CD4-positive, alpha-beta T cell treated with Interleukin-10 for 1 hour (primary cell): ENCODE data around the gene ABI3.
"Not testable (repeated sequence)": the region's sequence is repeated elsewhere in the genome, so short reads cannot be mapped to it uniquely, and the experiment has no call there.

ENCODE experiments used
- DNase-seq: peaks from one replicate; pipeline ENCODE4 v3.0.0-alpha.2; 2020

The ABI3 gene

GRCh38 chr17:49254066-49254465 lies 43.6 kb downstream of the ABI3 start:
- no peak for DNase-seq

DNA sequence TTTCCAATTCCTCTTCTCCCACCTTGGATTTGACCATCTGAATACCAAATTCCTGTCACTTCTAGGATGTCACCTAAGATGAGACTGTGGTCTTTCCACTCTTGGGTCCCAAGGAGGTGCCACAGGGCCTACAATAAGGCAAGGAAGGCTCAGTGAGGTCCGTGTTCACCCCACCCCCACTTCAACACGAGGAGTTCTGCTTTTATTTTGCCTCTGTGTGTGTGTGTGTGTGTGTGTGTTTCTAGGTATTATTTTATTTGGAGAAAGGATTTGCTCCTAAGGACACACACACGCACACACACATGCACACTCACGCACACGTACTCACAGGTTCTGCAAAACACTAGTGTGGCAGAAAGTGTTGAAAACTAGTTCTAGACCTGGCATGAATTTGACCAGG lies 44.6 kb downstream of the ABI3 start:
- no peak for DNase-seq

- DNase-seq: no peak
Observed at GRCh38 chr17:49258394-49258793, 47.9 kb downstream of the ABI3 start.

DNA sequence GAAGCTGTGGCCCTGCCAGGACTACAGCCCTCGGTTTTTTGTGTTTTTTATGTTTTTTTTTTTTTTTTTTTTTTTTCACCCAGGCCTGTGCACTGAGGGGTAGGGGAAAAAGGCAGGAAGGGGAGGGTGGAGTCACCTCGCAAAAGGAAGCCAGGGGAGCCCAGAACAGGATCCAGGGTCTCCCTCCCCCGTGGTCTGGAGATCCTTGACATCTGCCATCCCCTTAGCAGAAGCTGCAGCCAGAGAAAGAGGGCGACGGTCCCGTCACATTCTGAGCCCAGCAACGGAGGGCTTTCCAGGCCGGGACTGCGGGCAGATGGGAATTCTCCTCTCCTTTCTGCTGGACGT lies 49.1 kb downstream of the ABI3 start:
- no peak for DNase-seq

DNA sequence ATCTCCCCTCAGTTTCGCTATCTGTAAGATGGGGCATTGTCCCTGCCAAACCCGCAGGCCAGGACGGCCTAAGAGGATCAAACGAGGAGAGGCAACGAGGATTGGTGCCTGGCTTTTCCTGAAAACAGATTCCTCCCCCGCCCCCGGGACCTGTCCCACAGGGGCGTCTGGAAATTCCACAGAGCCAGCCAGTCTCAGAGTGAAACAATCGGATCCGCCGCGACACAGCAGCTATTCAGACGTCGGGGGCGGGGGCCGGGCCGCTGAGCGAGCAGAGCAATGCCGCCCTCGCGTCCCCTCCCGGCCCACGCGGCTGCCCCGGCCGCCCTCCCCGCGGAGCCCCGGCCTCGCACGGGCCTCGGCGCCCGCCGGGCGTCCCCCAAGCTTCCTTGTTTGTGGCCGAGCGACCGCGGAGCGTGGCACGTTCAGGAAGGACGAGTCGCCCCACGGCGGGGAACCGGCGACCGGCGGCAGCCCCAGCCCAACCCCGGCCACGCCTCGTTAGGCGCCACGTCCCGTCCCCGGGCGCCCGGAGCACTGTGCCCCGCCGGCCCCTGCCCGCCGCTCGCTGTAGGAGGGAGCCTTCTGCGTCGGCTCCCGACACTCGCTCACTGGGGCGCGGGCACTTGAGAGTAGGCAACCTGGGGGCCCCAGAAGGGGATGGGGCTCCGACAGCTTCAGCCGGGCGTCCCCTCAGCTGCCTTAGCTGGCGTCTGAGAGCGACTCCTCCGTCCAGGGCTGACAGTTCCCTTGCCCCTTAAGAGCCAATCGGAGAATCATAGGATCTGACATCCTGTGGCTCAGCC lies 49.7 kb downstream of the ABI3 start:
- DNase-seq: peak; percentile 39

DNA sequence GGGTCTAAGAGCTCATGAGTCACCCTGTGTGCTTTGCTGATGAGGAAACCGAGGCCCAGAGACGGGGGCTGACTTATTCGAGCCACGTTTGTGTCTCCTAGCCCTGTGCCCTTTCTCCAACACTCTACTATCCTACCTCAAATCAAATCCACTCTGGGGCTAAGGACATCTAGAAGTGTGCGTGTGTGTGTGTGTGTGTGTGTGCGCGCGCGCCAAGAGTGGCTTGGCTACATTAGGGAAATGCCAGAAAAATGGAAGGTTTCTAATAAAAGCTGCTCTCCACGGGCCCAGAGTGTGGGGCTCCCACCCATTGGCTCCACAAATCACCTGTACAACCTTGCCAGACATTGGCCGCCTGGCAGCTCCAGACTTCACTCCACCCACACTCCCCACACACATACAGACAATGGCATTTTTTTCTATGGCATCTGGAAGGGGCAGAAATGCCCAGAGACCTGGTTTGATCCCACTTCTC lies 50.3 kb downstream of the ABI3 start:
- DNase-seq: no peak

- DNase-seq: not testable (repeated sequence)
Observed at GRCh38 chr17:49261540-49261939, 51.0 kb downstream of the ABI3 start.

DNA sequence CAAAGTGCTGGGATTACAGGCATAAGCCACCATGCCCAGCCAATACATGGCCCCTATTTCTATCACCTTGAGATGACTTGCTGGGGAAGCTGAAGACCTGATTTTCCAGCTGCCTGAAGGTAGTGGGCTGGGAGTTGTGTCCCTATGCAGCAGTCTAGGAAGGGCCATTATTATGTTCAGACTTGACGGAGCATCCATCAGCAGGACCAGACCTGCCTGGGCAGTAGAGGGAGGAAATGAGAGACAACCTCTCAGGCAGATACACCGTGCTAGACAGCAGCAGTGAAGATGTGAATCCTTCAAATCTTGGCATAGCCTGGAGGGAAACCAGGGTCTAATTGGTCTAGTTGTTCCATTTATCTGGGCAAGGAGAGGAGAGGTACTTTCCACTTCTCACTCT lies 55.7 kb downstream of the ABI3 start:
- DNase-seq: no peak

GRCh38 chr17:49267912-49268311 lies 57.4 kb downstream of the ABI3 start:
- DNase-seq: no peak

GRCh38 chr17:49269356-49269755 lies 58.8 kb downstream of the ABI3 start:
- no peak for DNase-seq
